Trophoblast cell (in vitro differentiated cells and primary cell): ENCODE results near the gene CCDC85C.

Source experiments
- DNase-seq, 2 donors: peaks; one replicate each; pipeline ENCODE4 v3.0.0-alpha.2; 2016
- H2AFZ ChIP-seq: 2 replicates; pipeline ENCODE4 v1.6.1; 2013; ENCODE audit warnings: low read length, moderate library complexity, mild to moderate bottlenecking; ENCODE audit not compliant: insufficient read depth, poor library complexity
- H2AK5ac ChIP-seq: 2 replicates; pipeline ENCODE4 v1.6.1; 2013; ENCODE audit warnings: mild to moderate bottlenecking, low read length
- H2BK120ac ChIP-seq: 2 replicates; pipeline ENCODE4 v1.6.1; 2013; ENCODE audit warnings: low read length, mild to moderate bottlenecking, moderate library complexity; ENCODE audit not compliant: insufficient read depth, poor library complexity
- H2BK12ac ChIP-seq: 2 replicates; pipeline ENCODE4 v1.6.1; 2013; ENCODE audit warnings: mild to moderate bottlenecking, low read length, moderate library complexity
- H2BK5ac ChIP-seq: 2 replicates; pipeline ENCODE4 v1.6.1; 2013; ENCODE audit warnings: low read length, low read depth, moderate library complexity, mild to moderate bottlenecking; ENCODE audit not compliant: poor library complexity
- H3K14ac ChIP-seq: 2 replicates; pipeline ENCODE4 v1.6.1; 2013; ENCODE audit warnings: mild to moderate bottlenecking, low read length
- H3K18ac ChIP-seq: 2 replicates; pipeline ENCODE4 v1.6.1; 2013; ENCODE audit warnings: mild to moderate bottlenecking, low read length
- H3K23ac ChIP-seq: 2 replicates; pipeline ENCODE4 v1.6.1; 2013; ENCODE audit warnings: low read length
- H3K27ac ChIP-seq: 2 replicates; pipeline ENCODE4 v1.5.1; 2013; ENCODE audit warnings: low read depth, mild to moderate bottlenecking, inconsistent platforms, low read length, moderate library complexity
- H3K27me3 ChIP-seq: 2 replicates; pipeline ENCODE4 v1.6.1; 2013; ENCODE audit warnings: inconsistent platforms, mild to moderate bottlenecking, low read length, moderate library complexity; ENCODE audit not compliant: insufficient read depth
- H3K36me3 ChIP-seq, 2 experiments: 1 replicate in 1 of 2; 2 replicates in 1 of 2; pipeline ENCODE4 v1.6.1; 2013; ENCODE audit warnings: low read length in 2 of 2, mild to moderate bottlenecking in 2 of 2, moderate library complexity in 1 of 2; ENCODE audit not compliant: insufficient read depth in 2 of 2, control insufficient read depth in 1 of 2
- H3K4ac ChIP-seq: 2 replicates; pipeline ENCODE4 v1.6.1; 2013; ENCODE audit warnings: low read depth, mild to moderate bottlenecking, low read length, moderate library complexity
- H3K4me1 ChIP-seq, 2 experiments: 1 replicate in 1 of 2; 2 replicates in 1 of 2; pipeline ENCODE4 v1.6.1; 2013; ENCODE audit warnings: low read length in 2 of 2, mild to moderate bottlenecking in 2 of 2, moderate library complexity in 1 of 2; ENCODE audit not compliant: insufficient read depth in 2 of 2, control insufficient read depth in 1 of 2
- H3K4me2 ChIP-seq: 2 replicates; pipeline ENCODE4 v1.6.1; 2013; ENCODE audit warnings: inconsistent platforms, mild to moderate bottlenecking, low read length, moderate library complexity
- H3K4me3 ChIP-seq: 2 replicates; pipeline ENCODE4 v1.5.1; 2013; ENCODE audit warnings: mild to moderate bottlenecking, low read depth, low read length, inconsistent platforms
- H3K79me1 ChIP-seq: one replicate; pipeline ENCODE4 v1.6.1; 2013; ENCODE audit warnings: low read length
- H3K79me2 ChIP-seq: 2 replicates; pipeline ENCODE4 v1.6.1; 2013; ENCODE audit warnings: low read length, mild to moderate bottlenecking; ENCODE audit not compliant: control insufficient read depth, insufficient read depth, poor library complexity
- H3K9ac ChIP-seq: 2 replicates; pipeline ENCODE4 v1.6.1; 2013; ENCODE audit warnings: mild to moderate bottlenecking, low read length
- H3K9me3 ChIP-seq: 2 replicates; pipeline ENCODE4 v1.6.1; 2013; ENCODE audit warnings: low read depth, mild to moderate bottlenecking, control low read depth, inconsistent platforms, low read length; ENCODE audit not compliant: insufficient read depth
- H4K12ac ChIP-seq: 2 replicates; pipeline ENCODE4 v1.6.1; 2013; ENCODE audit warnings: low read depth, mild to moderate bottlenecking, low read length, moderate library complexity
- H4K8ac ChIP-seq: 2 replicates; pipeline ENCODE4 v1.6.1; 2013; ENCODE audit warnings: low read depth, mild to moderate bottlenecking, low read length, moderate library complexity
- H4K91ac ChIP-seq: one replicate; pipeline ENCODE4 v1.6.1; 2013; ENCODE audit warnings: low read depth, mild to moderate bottlenecking, low read length, moderate library complexity
- WGBS: extraction: QIAGEN DNeasy Blood & Tissue Kit; methylation state at CpG from one replicate; pipeline ENCODE4 v1.1.7; 2013; ENCODE audit warnings: missing lambda C conversion rate; ENCODE audit not compliant: insufficient read length, insufficient coverage; ENCODE audit errors: extremely low coverage; 5-methylcytosine and 5-hydroxymethylcytosine counted together

The CCDC85C gene

DNA sequence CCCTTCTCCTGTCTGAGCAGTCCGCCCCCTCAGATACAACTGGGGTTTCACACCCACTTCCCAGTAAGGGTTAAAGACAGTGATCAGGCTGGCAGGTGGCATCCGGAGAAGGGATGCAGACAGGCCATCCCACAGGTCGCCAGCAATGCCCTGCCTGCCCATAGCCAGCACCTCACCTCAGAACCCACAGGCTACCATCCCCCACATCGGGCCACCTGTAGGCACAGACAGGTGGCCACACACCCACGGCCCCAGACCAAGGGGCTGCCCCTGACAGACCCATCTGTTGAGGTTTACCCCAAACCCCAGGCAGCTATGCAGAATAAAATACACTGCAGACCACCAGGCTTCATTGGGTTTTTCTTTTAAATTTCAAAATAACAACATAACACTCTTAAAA lies 65.3 kb downstream of the CCDC85C start:
- Histone ChIP-seq H3K4ac (peak overlapping the region; percentile 29), H3K9me3 (no peaks in the 10 kb centered on the region), H4K12ac (no peak overlapping the region), H3K14ac (no peak overlapping the region), H4K8ac (no peak overlapping the region), H4K91ac (no peak overlapping the region), H3K79me2 (peaks cover 8% of the 10 kb centered on the region), H2AFZ (no peak overlapping the region), H3K23ac (no peak overlapping the region), H3K4me2 (no peak overlapping the region), H3K18ac (peak overlapping the region; percentile 5), H2BK12ac (no peak overlapping the region), H3K27ac (no peak overlapping the region), H3K36me3 (peaks cover 0 to 4% of the 10 kb centered on the region in 2 experiments), H3K27me3 (no peaks in the 10 kb centered on the region), H3K79me1 (peaks cover 6% of the 10 kb centered on the region), H2BK120ac (no peak overlapping the region), H2BK5ac (no peak overlapping the region), H3K4me3 (no peak overlapping the region), H3K4me1 (peaks cover 37 to 43% of the 10 kb centered on the region in 2 experiments), H2AK5ac (no peak overlapping the region), H3K9ac (no peak overlapping the region)
- DNase-seq, result no peak
- WGBS, result no CpG with 5 or more reads among the region's 5 CpGs

- Histone ChIP-seq H2BK12ac (peak overlapping the region; percentile 10), H2AFZ (no peak overlapping the region), H3K18ac (no peak overlapping the region), H2AK5ac (no peak overlapping the region), H3K27ac (no peak overlapping the region), H2BK120ac (no peak overlapping the region), H3K4me2 (no peak overlapping the region), H3K79me2 (peaks cover 8% of the 10 kb centered on the region), H3K27me3 (no peaks in the 10 kb centered on the region), H2BK5ac (no peak overlapping the region), H4K8ac (no peak overlapping the region), H3K36me3 (peaks cover 0 to 4% of the 10 kb centered on the region in 2 experiments), H3K23ac (no peak overlapping the region), H3K79me1 (peaks cover 6% of the 10 kb centered on the region), H3K4me3 (no peak overlapping the region), H3K9ac (no peak overlapping the region), H3K4ac (no peak overlapping the region), H4K91ac (no peak overlapping the region), H3K9me3 (no peaks in the 10 kb centered on the region), H3K14ac (no peak overlapping the region), H4K12ac (no peak overlapping the region), H3K4me1 (peaks cover 37 to 43% of the 10 kb centered on the region in 2 experiments)
- no CpG with 5 or more reads among the region's 9 CpGs for WGBS
- DNase-seq, result no peak
These were observed 65.7 kb downstream of the CCDC85C start for GRCh38 chr14:99538275-99538674.

- no peak overlapping the region for H3K14ac ChIP-seq
- DNase-seq, result no peak
- H2BK12ac ChIP-seq, result no peak overlapping the region
These were observed 66.6 kb downstream of the CCDC85C start for GRCh38 chr14:99537399-99537798.

GRCh38 chr14:99535908-99536778 lies 67.9 kb downstream of the CCDC85C start:
- Histone ChIP-seq H2BK5ac (no peak overlapping the region), H4K91ac (no peak overlapping the region), H3K79me2 (peaks cover 5% of the 10 kb centered on the region), H3K9ac (no peak overlapping the region), H3K27me3 (no peaks in the 10 kb centered on the region), H3K14ac (no peak overlapping the region), H2BK12ac (no peak overlapping the region), H3K27ac (no peak overlapping the region), H4K12ac (no peak overlapping the region), H3K4me3 (no peak overlapping the region), H3K4me1 (peaks cover 27 to 31% of the 10 kb centered on the region in 2 experiments), H2AK5ac (no peak overlapping the region), H4K8ac (no peak overlapping the region), H3K79me1 (peaks cover 6% of the 10 kb centered on the region), H2BK120ac (no peak overlapping the region), H3K18ac (peak overlapping the region; percentile 71), H3K23ac (no peak overlapping the region), H3K4ac (no peak overlapping the region), H3K9me3 (no peaks in the 10 kb centered on the region), H3K36me3 (peaks cover 0 to 4% of the 10 kb centered on the region in 2 experiments), H3K4me2 (no peak overlapping the region), H2AFZ (no peak overlapping the region)
- DNase-seq, result no peak
- no CpG with 5 or more reads among the region's 24 CpGs for WGBS

More at GRCh38 chr14:99537399-99537798, 66.6 kb downstream of the CCDC85C start:
- Histone ChIP-seq H2AK5ac (peak overlapping the region; percentile 61), H3K27ac (no peak overlapping the region), H3K23ac (no peak overlapping the region), H3K79me2 (peaks cover 7% of the 10 kb centered on the region), H3K36me3 (peaks cover 0 to 4% of the 10 kb centered on the region in 2 experiments), H3K27me3 (no peaks in the 10 kb centered on the region), H3K9ac (no peak overlapping the region), H4K12ac (no peak overlapping the region), H3K9me3 (no peaks in the 10 kb centered on the region), H2BK5ac (no peak overlapping the region), H4K8ac (no peak overlapping the region), H3K4me1 (peaks cover 36 to 40% of the 10 kb centered on the region in 2 experiments), H3K18ac (peak overlapping the region; percentile 71), H2AFZ (no peak overlapping the region), H3K4me3 (no peak overlapping the region), H3K79me1 (peaks cover 6% of the 10 kb centered on the region), H3K4ac (peak overlapping the region; percentile 61), H2BK120ac (no peak overlapping the region), H3K4me2 (no peak overlapping the region), H4K91ac (no peak overlapping the region)
- no CpG with 5 or more reads among the region's 6 CpGs for WGBS
